HAP-1 (cell line): ENCODE data around the gene MPHOSPH10.
A peak's percentile ranks its signal among the peaks of the same experiment; 100 is the strongest.
"Not testable (repeated sequence)": the region's sequence is repeated elsewhere in the genome, so short reads cannot be mapped to it uniquely, and the experiment has no call there.

Experiments used
- DNase-seq, 2 experiments: peaks; one replicate each; pipeline ENCODE4 v3.0.0-alpha.2; 2016 to 2020; ENCODE audit warnings: low spot score in 2 of 2
- H3K27me3 ChIP-seq: fragments of 250-450 bp; sonication (Bioruptor Pico); 2 replicates; pipeline ENCODE4 v1.5.1; 2020; ENCODE audit warnings: low read depth, mild to moderate bottlenecking, moderate library complexity
- H3K36me3 ChIP-seq: fragments of 250-450 bp; sonication (Bioruptor Pico); replicated peaks from 2 replicates; pipeline ENCODE4 v1.5.1; 2020; ENCODE audit warnings: mild to moderate bottlenecking
- H3K4me1 ChIP-seq: fragments of 250-450 bp; sonication (Bioruptor Pico); 2 replicates; pipeline ENCODE4 v1.5.1; 2020; ENCODE audit warnings: mild to moderate bottlenecking
- H3K4me3 ChIP-seq: fragments of 250-450 bp; sonication (Bioruptor Pico); 2 replicates; pipeline ENCODE4 v1.5.1; 2020; ENCODE audit warnings: mild to moderate bottlenecking, moderate library complexity
- H3K9me3 ChIP-seq: fragments of 250-450 bp; sonication (Bioruptor Pico); 2 replicates; pipeline ENCODE4 v1.5.1; 2020; ENCODE audit warnings: mild to moderate bottlenecking, moderate library complexity
- in situ Hi-C: fragments of 300-500 bp; cut with MboI; formaldehyde crosslinking; loops from 3 replicates; pipeline ENCODE4 v1.14.3; 2020; ENCODE audit warnings: low sequenced_read_pairs, inconsistent platforms, mixed read lengths

MPHOSPH10 gene

GRCh38 chr2:71131387-71132166, 1.1 kb downstream of the MPHOSPH10 start:
- in situ Hi-C loops, DNase-seq, H3K27me3 ChIP-seq, H3K4me1 ChIP-seq, H3K9me3 ChIP-seq: not testable (repeated sequence)
- H3K36me3 ChIP-seq: peaks cover 32% of the 10 kb centered on the region
- peak overlapping the region; percentile 98 for H3K4me3 ChIP-seq

- no peaks in the 10 kb centered on the region for H3K9me3 ChIP-seq
- no peak for DNase-seq
- H3K36me3 ChIP-seq: peaks cover 49% of the 10 kb centered on the region
- no peaks in the 10 kb centered on the region for H3K4me1 ChIP-seq
- H3K4me3 ChIP-seq: no peak overlapping the region
- in situ Hi-C loops: no loop called here
- no peaks in the 10 kb centered on the region for H3K27me3 ChIP-seq
Observed at GRCh38 chr2:71133603-71134002, 3.2 kb downstream of the MPHOSPH10 start.

GRCh38 chr2:71136174-71136573, 5.7 kb downstream of the MPHOSPH10 start:
- in situ Hi-C loops: no loop called here
- Histone ChIP-seq H3K4me1 (no peaks in the 10 kb centered on the region), H3K4me3 (no peak overlapping the region), H3K36me3 (peaks cover 73% of the 10 kb centered on the region), H3K27me3 (no peaks in the 10 kb centered on the region), H3K9me3 (no peaks in the 10 kb centered on the region)
- DNase-seq: no peak

GRCh38 chr2:71143782-71144181, 13.3 kb downstream of the MPHOSPH10 start:
- in situ Hi-C loops: no loop called here
- Histone ChIP-seq H3K4me1 (no peaks in the 10 kb centered on the region), H3K27me3 (no peaks in the 10 kb centered on the region), H3K9me3 (no peaks in the 10 kb centered on the region), H3K4me3 (no peak overlapping the region), H3K36me3 (peaks cover 78% of the 10 kb centered on the region)
- no peak for DNase-seq

GRCh38 chr2:71148506-71149063, 18.2 kb downstream of the MPHOSPH10 start:
- H3K36me3 ChIP-seq: peaks cover 48% of the 10 kb centered on the region
- no peak for DNase-seq
- H3K9me3 ChIP-seq: no peaks in the 10 kb centered on the region
- H3K4me3 ChIP-seq: no peak overlapping the region
- H3K4me1 ChIP-seq: no peaks in the 10 kb centered on the region
- H3K27me3 ChIP-seq: no peaks in the 10 kb centered on the region
- in situ Hi-C loops: no loop called here

- in situ Hi-C loops: loop anchor here (5.0 kb wide), 1 partner anchor 357 kb away; no protein-coding TSS in a partner anchor
Observed at GRCh38 chr2:71150082-71150816, 19.8 kb downstream of the MPHOSPH10 start.

GRCh38 chr2:71151620-71152019, 21.2 kb downstream of the MPHOSPH10 start:
- Histone ChIP-seq H3K4me1 (no peaks in the 10 kb centered on the region), H3K4me3 (no peak overlapping the region), H3K9me3 (no peaks in the 10 kb centered on the region), H3K36me3 (peaks cover 23% of the 10 kb centered on the region), H3K27me3 (peaks cover 2% of the 10 kb centered on the region; the same call in 1 of the 2 replicates)
- in situ Hi-C loops: loop anchor here (5.0 kb wide), 1 partner anchor 356 kb away; no protein-coding TSS in a partner anchor
- no peak for DNase-seq

More at GRCh38 chr2:71150082-71150816, 19.8 kb downstream of the MPHOSPH10 start:
- Histone ChIP-seq H3K9me3 (no peaks in the 10 kb centered on the region), H3K36me3 (peaks cover 31% of the 10 kb centered on the region), H3K4me1 (no peaks in the 10 kb centered on the region), H3K4me3 (no peak overlapping the region), H3K27me3 (peaks cover 2% of the 10 kb centered on the region; the same call in 1 of the 2 replicates)
- no peak for DNase-seq

GRCh38 chr2:71153585-71154224, 23.3 kb downstream of the MPHOSPH10 start:
- Histone ChIP-seq H3K4me1 (peaks cover 7% of the 10 kb centered on the region; the same call in 1 of the 2 replicates), H3K4me3 (no peak overlapping the region), H3K9me3 (no peaks in the 10 kb centered on the region), H3K27me3 (peaks cover 2% of the 10 kb centered on the region; the same call in 1 of the 2 replicates), H3K36me3 (peaks cover 13% of the 10 kb centered on the region)
- in situ Hi-C loops: loop anchor here (5.0 kb wide), 1 partner anchor 354 kb away; no protein-coding TSS in a partner anchor
- DNase-seq: no peak

GRCh38 chr2:71154279-71154678, 23.8 kb downstream of the MPHOSPH10 start:
- in situ Hi-C loops: loop anchor here (5.0 kb wide), 1 partner anchor 353 kb away; no protein-coding TSS in a partner anchor

GRCh38 chr2:71154798-71155197, 24.4 kb downstream of the MPHOSPH10 start:
- no peak overlapping the region for H3K4me3 ChIP-seq
- in situ Hi-C loops: loop anchor here (5.0 kb wide), 1 partner anchor 353 kb away; no protein-coding TSS in a partner anchor
- peaks cover 2% of the 10 kb centered on the region; the same call in 1 of the 2 replicates for H3K27me3 ChIP-seq
- no peak for DNase-seq
- peaks cover 7% of the 10 kb centered on the region; the same call in 1 of the 2 replicates for H3K4me1 ChIP-seq
- H3K36me3 ChIP-seq: peaks cover 2% of the 10 kb centered on the region
- H3K9me3 ChIP-seq: no peaks in the 10 kb centered on the region

More at GRCh38 chr2:71154279-71154678, 23.8 kb downstream of the MPHOSPH10 start:
- peaks cover 2% of the 10 kb centered on the region; the same call in 1 of the 2 replicates for H3K27me3 ChIP-seq
- H3K4me1 ChIP-seq: peaks cover 7% of the 10 kb centered on the region; the same call in 1 of the 2 replicates
- no peaks in the 10 kb centered on the region for H3K9me3 ChIP-seq
- DNase-seq: no peak
- peaks cover 7% of the 10 kb centered on the region for H3K36me3 ChIP-seq
- no peak overlapping the region for H3K4me3 ChIP-seq

- DNase-seq: no peak
- Histone ChIP-seq H3K9me3 (no peaks in the 10 kb centered on the region), H3K27me3 (peaks cover 2% of the 10 kb centered on the region; the same call in 1 of the 2 replicates), H3K36me3 (no peaks in the 10 kb centered on the region), H3K4me3 (no peak overlapping the region), H3K4me1 (peaks cover 7% of the 10 kb centered on the region; the same call in 1 of the 2 replicates)
- in situ Hi-C loops: no loop called here
Observed at GRCh38 chr2:71155846-71156245, 25.4 kb downstream of the MPHOSPH10 start.

GRCh38 chr2:71156573-71156972, 26.1 kb downstream of the MPHOSPH10 start:
- Histone ChIP-seq H3K4me3 (no peak overlapping the region), H3K9me3 (no peaks in the 10 kb centered on the region), H3K27me3 (peaks cover 2% of the 10 kb centered on the region; the same call in 1 of the 2 replicates), H3K36me3 (no peaks in the 10 kb centered on the region), H3K4me1 (peaks cover 7% of the 10 kb centered on the region; the same call in 1 of the 2 replicates)
- DNase-seq: peak; percentile 54 to 66
- in situ Hi-C loops: no loop called here
